HepG2 (cell line): Measurements from ENCODE around the gene ARRDC4. TPM values are rescaled to one million over a fixed set of nuclear protein-coding genes. Genes with fewer than 3 reads are reported as not detected.

Experiments
- ATAC-seq: fragments of 200-7000 bp; cut with Tn5 transposase; 3 replicates; pipeline ENCODE4 v1.9.1; 2020; ENCODE audit warnings: mild to moderate bottlenecking, moderate library complexity
- BruUV-seq: library from RNA; stranded (reverse); fragments of 400-500 nt; replicated peaks from 2 replicates; lab custom pipeline; 2021; lab: Mats Ljungman, UMichigan
- CTCF ChIA-PET: fragments of 300-600 bp; formaldehyde crosslinking; extraction: SDS; loops from one replicate; lab custom pipeline; 2021; ENCODE audit warnings: low total read pairs, inconsistent platforms, low intra/inter-chr PET ratio; lab: Yijun Ruan, JAX
- POLR2A ChIA-PET: fragments of 350-600 bp; sonication (Branson Sonifier 250); formaldehyde crosslinking; loops from one replicate; lab custom pipeline; 2020; ENCODE audit warnings: antibody characterized with exemption, inconsistent platforms; lab: Yijun Ruan, JAX
- DNase-seq: peaks from one replicate; pipeline ENCODE4 v3.0.0-alpha.2; 2015; ENCODE audit warnings: low spot score
- FAIRE-seq: peaks from 3 replicates; lab custom pipeline; 2011; peaks lifted over from hg19 to GRCh38; lab: Jason Lieb, UNC
- H2AFZ ChIP-seq: one replicate; pipeline ENCODE4 v1.6.1; 2011; ENCODE audit warnings: low read length, inconsistent platforms
- H3K27ac ChIP-seq: fragments of 300-600 bp; 3 replicates; pipeline ENCODE4 v1.8.0; 2011; ENCODE audit warnings: mixed run types, mild to moderate bottlenecking, mixed read lengths, low read length, inconsistent platforms; ENCODE audit not compliant: insufficient read depth; ENCODE audit errors: extremely low read length
- H3K27me3 ChIP-seq, 2 experiments: fragments of 200-600 bp in 1 of 2; 2 replicates in 1 of 2; 3 replicates in 1 of 2; pipeline versions ENCODE4 v1.6.0 to v1.8.0; 2011; ENCODE audit warnings: low read length in 2 of 2, mild to moderate bottlenecking in 2 of 2, moderate library complexity in 2 of 2, inconsistent platforms in 1 of 2; ENCODE audit not compliant: insufficient read depth in 2 of 2, control insufficient read depth in 1 of 2
- H3K36me3 ChIP-seq, 2 experiments: fragments of 200-600 bp in 1 of 2; replicated peaks in 1 of 2; 2 replicates in 1 of 2; 3 replicates in 1 of 2; pipeline versions ENCODE4 v1.5.1 to v1.8.0; 2011; ENCODE audit warnings: low read length in 2 of 2, inconsistent platforms in 1 of 2; ENCODE audit not compliant: insufficient read depth in 2 of 2, control insufficient read depth in 1 of 2
- H3K4me1 ChIP-seq: 2 replicates; pipeline ENCODE4 v1.5.1; 2012; ENCODE audit warnings: low read length, inconsistent platforms; ENCODE audit not compliant: insufficient read depth
- H3K4me2 ChIP-seq: 2 replicates; pipeline ENCODE4 v1.6.0; 2011; ENCODE audit warnings: low read depth, low read length, inconsistent platforms
- H3K4me3 ChIP-seq, 3 experiments: fragments of 200-600 bp in 1 of 3; sonication (generic), shearing (Covaris generic) in 1 of 3; replicated peaks in 1 of 3; 2 replicates each; pipeline ENCODE4 v1.5.1; 2011 to 2016; ENCODE audit warnings: low read length in 3 of 3, inconsistent platforms in 2 of 3, low read depth in 2 of 3, mild to moderate bottlenecking in 2 of 3, control low read depth in 1 of 3, mixed read lengths in 1 of 3; ENCODE audit not compliant: insufficient read depth in 1 of 3
- H3K79me2 ChIP-seq: one replicate; pipeline ENCODE4 v1.6.1; 2011; ENCODE audit warnings: low read length, inconsistent platforms; ENCODE audit not compliant: insufficient read depth
- H3K9ac ChIP-seq: 2 replicates; pipeline ENCODE4 v1.6.0; 2011; ENCODE audit warnings: mild to moderate bottlenecking, low read depth, low read length, inconsistent platforms; ENCODE audit not compliant: insufficient read depth
- H3K9me3 ChIP-seq: 2 replicates; pipeline ENCODE4 v1.5.1; 2012; ENCODE audit warnings: mild to moderate bottlenecking, low read length
- H4K20me1 ChIP-seq: 2 replicates; pipeline ENCODE4 v1.6.0; 2011; ENCODE audit warnings: inconsistent platforms, mild to moderate bottlenecking, low read length, moderate library complexity; ENCODE audit not compliant: insufficient read depth
- ARID4A ChIP-seq: sonication (generic); formaldehyde crosslinking; IDR thresholded peaks from 2 replicates; pipeline ENCODE4 v1.5.0; 2020; ENCODE audit warnings: mild to moderate bottlenecking, missing genetic modification reagents, borderline replicate concordance
- ARID5B ChIP-seq: IDR thresholded peaks from 2 replicates; pipeline ENCODE4 v1.4.0; 2020; ENCODE audit warnings: mild to moderate bottlenecking, missing genetic modification reagents
- FOXM1 ChIP-seq: sonication (generic); formaldehyde crosslinking; IDR thresholded peaks from 2 replicates; pipeline ENCODE4 v1.5.0; 2020; ENCODE audit warnings: missing genetic modification reagents
- GTF3A ChIP-seq: sonication (generic); formaldehyde crosslinking; conservative IDR thresholded peaks from 2 replicates; pipeline ENCODE4 v1.4.0; 2020; ENCODE audit warnings: mild to moderate bottlenecking, missing genetic modification reagents
- MAFG ChIP-seq: sonication (generic); formaldehyde crosslinking; IDR thresholded peaks from 2 replicates; pipeline ENCODE4 v1.5.1; 2020; ENCODE audit warnings: mild to moderate bottlenecking, missing genetic modification reagents
- NRL ChIP-seq: sonication (generic); formaldehyde crosslinking; IDR thresholded peaks from 2 replicates; pipeline ENCODE4 v1.5.0; 2020; ENCODE audit warnings: missing genetic modification reagents, mild to moderate bottlenecking, moderate library complexity, borderline replicate concordance
- ONECUT2 ChIP-seq: sonication (generic); formaldehyde crosslinking; IDR thresholded peaks from 2 replicates; pipeline ENCODE4 v1.4.0; 2020; ENCODE audit warnings: missing genetic modification reagents
- POGK ChIP-seq: sonication (generic); formaldehyde crosslinking; conservative IDR thresholded peaks from 2 replicates; pipeline ENCODE4 v1.8.0; 2022; ENCODE audit warnings: mild to moderate bottlenecking, moderate library complexity, missing genetic modification reagents
- YY1 ChIP-seq: IDR thresholded peaks from 2 replicates; pipeline ENCODE4 v1.6.1; 2011; ENCODE audit warnings: low read length, low read depth, moderate library complexity, mild to moderate bottlenecking; ENCODE audit not compliant: insufficient read depth, insufficient replicate concordance
- ZNF570 ChIP-seq: sonication (generic); formaldehyde crosslinking; IDR thresholded peaks from 2 replicates; pipeline ENCODE4 v1.4.0; 2020; ENCODE audit warnings: mild to moderate bottlenecking, missing genetic modification reagents, borderline replicate concordance
- ZNF644 ChIP-seq: IDR thresholded peaks from 2 replicates; pipeline ENCODE4 v1.6.1; 2016; ENCODE audit warnings: low read depth
- ZNF709 ChIP-seq: sonication (generic); formaldehyde crosslinking; IDR thresholded peaks from 2 replicates; pipeline ENCODE4 v1.5.0; 2020; ENCODE audit warnings: mild to moderate bottlenecking, missing genetic modification reagents
- ZSCAN30 ChIP-seq: sonication (generic); formaldehyde crosslinking; IDR thresholded peaks from 2 replicates; pipeline ENCODE4 v1.5.0; 2020; ENCODE audit warnings: mild to moderate bottlenecking, missing genetic modification reagents
- WGBS: methylation state at CpG from one replicate; pipeline ENCODE4 v1.1.6; 2017; ENCODE audit warnings: low lambda C conversion rate; 5-methylcytosine and 5-hydroxymethylcytosine counted together
- in situ Hi-C: cut with HindIII; loops from 2 replicates; pipeline ENCODE4 v1.10.0; 2017; ENCODE audit warnings: low pct_unique_long_range_greater_than_20kb; ENCODE audit not compliant: extremely low pct_ligation_motif_present
- intact Hi-C: fragments of 100-400 bp; cut with micrococcal nuclease; formaldehyde crosslinking; loops from one replicate; pipeline ENCODE4 v1.10.0; 2022; ENCODE audit not compliant: unreplicated experiment
- polyA plus RNA-seq, 8 experiments: library from polyadenylated mRNA; depleted of rRNA in 3 of 8; stranded (reverse) in 7 of 8; unstranded in 1 of 8; fragments of >200 nt; fragmentation: Illumina TruSeq in 4 of 8; extraction: Trizol in 4 of 8; gene quantifications; 2 replicates each; pipeline versions ENCODE4 v1.2.1 to v1.2.3, GENCODE V29; 2011 to 2016; ENCODE audit warnings: low read depth in 4 of 8, missing spikeins in 1 of 8, mixed read lengths in 1 of 8; ENCODE audit not compliant: insufficient read depth in 1 of 8
- total RNA-seq, 5 experiments: library from RNA; depleted of rRNA; stranded (reverse); fragments of >200 nt; fragmentation: Illumina TruSeq; extraction: Trizol; gene quantifications; 2 replicates each; pipeline ENCODE4 v1.2.3, GENCODE V29; 2016; ENCODE audit warnings: low read depth in 1 of 5

Gene ARRDC4
- total and polyA plus RNA-seq, 2 of the 13 experiments (the other 11 are each of a cell fraction or from before 2014, with no cell fraction given) = 1.5 to 2.5 TPM

- Histone ChIP-seq H3K4me2 (no peak overlapping the region), H3K27ac (no peak overlapping the region), H3K36me3 (no peaks in the 10 kb centered on the region), H4K20me1 (no peaks in the 10 kb centered on the region), H2AFZ (no peak overlapping the region), H3K79me2 (no peaks in the 10 kb centered on the region), H3K9me3 (no peaks in the 10 kb centered on the region), H3K9ac (no peak overlapping the region), H3K27me3 (no peaks in the 10 kb centered on the region; a peak in 1 of 5 replicates), H3K4me1 (no peaks in the 10 kb centered on the region), H3K4me3 (no peak overlapping the region)
- FAIRE-seq = no peak
- WGBS = 22% methylated on average over 8 of the region's 8 CpGs
- no TSS peak for BruUV-seq
- TF ChIP-seq ZNF644 (CRISPR knock-in tag) = no peak
- TF ChIP-seq ARID5B (CRISPR knock-in tag) = no peak
- no peak for TF ChIP-seq NRL
- no peak for TF ChIP-seq FOXM1 (CRISPR knock-in tag)
- no peak for TF ChIP-seq ZSCAN30 (CRISPR knock-in tag)
- no peak for TF ChIP-seq YY1
- no peak for TF ChIP-seq GTF3A (CRISPR knock-in tag)
- no peak for TF ChIP-seq ZNF570 (CRISPR knock-in tag)
- no peak for TF ChIP-seq ZNF709 (CRISPR knock-in tag)
- TF ChIP-seq ONECUT2 (CRISPR knock-in tag) = no peak
- TF ChIP-seq POGK = no peak
- TF ChIP-seq MAFG (CRISPR knock-in tag) = no peak
- no peak for TF ChIP-seq ARID4A (CRISPR knock-in tag)
- in situ Hi-C loops = no loop called here
- ChIA-PET POLR2A (no interaction called here), CTCF (no interaction called here)
- no peak for DNase-seq
- intact Hi-C loops = no loop called here
- ATAC-seq = no peak
These were observed 6.8 kb upstream of the ARRDC4 start for GRCh38 chr15:97953748-97954147.
